NCI-H345 (cell line): ENCODE data around the gene STARD8.
"Not testable (repeated sequence)": the region's sequence is repeated elsewhere in the genome, so short reads cannot be mapped to it uniquely, and the experiment has no call there.

ENCODE experiments used
- DNase-seq: peaks from one replicate; lab custom pipeline; 2025; lab: John Stamatoyannopoulos, UW

Gene STARD8

GRCh38 chrX:68647156-68647957 lies at the start of gene STARD8:
Gene STARD8 (plus strand): TSS chrX:68647666. CDS start chrX:68647883, 217 bp downstream.
- DNase-seq: no peak

- no peak for DNase-seq
Observed at GRCh38 chrX:68598841-68599240, 48.6 kb upstream of the STARD8 start.

- DNase-seq: no peak
Observed at GRCh38 chrX:68599256-68600152, 48.0 kb upstream of the STARD8 start.

- not testable (repeated sequence) for DNase-seq
Observed at GRCh38 chrX:68604216-68604615, 43.2 kb upstream of the STARD8 start.

GRCh38 chrX:68614733-68615132 lies 32.7 kb upstream of the STARD8 start:
- not testable (repeated sequence) for DNase-seq

GRCh38 chrX:68627986-68628385 lies 19.5 kb upstream of the STARD8 start:
- DNase-seq: no peak

GRCh38 chrX:68629936-68630335 lies 17.5 kb upstream of the STARD8 start:
- not testable (repeated sequence) for DNase-seq

GRCh38 chrX:68631336-68631735 lies 16.1 kb upstream of the STARD8 start:
- DNase-seq: no peak

GRCh38 chrX:68632491-68632890 lies 15.0 kb upstream of the STARD8 start:
- DNase-seq: no peak

GRCh38 chrX:68633981-68634380 lies 13.5 kb upstream of the STARD8 start:
- no peak for DNase-seq

GRCh38 chrX:68634649-68635227 lies 12.7 kb upstream of the STARD8 start:
- no peak for DNase-seq

- no peak for DNase-seq
Observed at GRCh38 chrX:68640661-68641060, 6.8 kb upstream of the STARD8 start.

GRCh38 chrX:68644861-68645260 lies 2.6 kb upstream of the STARD8 start:
- DNase-seq: no peak

- no peak for DNase-seq
Observed at GRCh38 chrX:68646421-68646820, 1.0 kb upstream of the STARD8 start.

- DNase-seq: no peak
Observed at GRCh38 chrX:68648960-68649359, 1.5 kb downstream of the STARD8 start.

- DNase-seq: no peak
Observed at GRCh38 chrX:68650491-68650890, 3.0 kb downstream of the STARD8 start.

GRCh38 chrX:68651110-68651509 lies 3.6 kb downstream of the STARD8 start:
- DNase-seq: no peak

- DNase-seq: no peak
Observed at GRCh38 chrX:68652326-68653170, 5.1 kb downstream of the STARD8 start.

GRCh38 chrX:68654693-68655092 lies 7.2 kb downstream of the STARD8 start:
- no peak for DNase-seq

GRCh38 chrX:68656473-68656872 lies 9.0 kb downstream of the STARD8 start:
- not testable (repeated sequence) for DNase-seq

GRCh38 chrX:68658530-68658929 lies 11.1 kb downstream of the STARD8 start:
- DNase-seq: no peak

- DNase-seq: no peak
Observed at GRCh38 chrX:68659385-68659784, 11.9 kb downstream of the STARD8 start.
